Right lobe of liver (tissue), 6 donors: ENCODE measurements around the gene HTR4. TPM values are rescaled to one million over a fixed set of nuclear protein-coding genes. Genes with fewer than 3 reads are reported as not detected.

Experiments
- ATAC-seq, 4 donors: fragments of 200-7000 bp; cut with Tn5 transposase; one replicate each; pipeline ENCODE4 v1.9.1; 2020; ENCODE audit warnings: mild to moderate bottlenecking in 4 of 4, moderate library complexity in 4 of 4
- DNase-seq, 3 donors: peaks; one replicate each; pipeline ENCODE4 v3.0.0-alpha.2; 2020
- H3K27ac ChIP-seq, 3 donors: fragments of 200-600 bp; one replicate each; pipeline ENCODE4 v1.8.0; 2022
- H3K27me3 ChIP-seq, 2 donors: fragments of 200-600 bp; one replicate each; pipeline ENCODE4 v1.8.0; 2022
- H3K36me3 ChIP-seq, 4 donors: fragments of 200-600 bp; sonication (generic) in 1 of 4; one replicate each; pipeline versions ENCODE4 v1.5.1 to v1.8.0; 2017 to 2022; ENCODE audit warnings: control low read depth in 1 of 4
- H3K4me1 ChIP-seq, 4 donors: fragments of 200-600 bp; sonication (generic) in 1 of 4; one replicate each; pipeline versions ENCODE4 v1.5.1 to v1.8.0; 2017 to 2022; ENCODE audit warnings: control low read depth in 1 of 4
- H3K4me3 ChIP-seq, 3 donors: fragments of 200-600 bp; one replicate each; pipeline ENCODE4 v1.8.0; 2022
- H3K9me3 ChIP-seq, 4 donors: fragments of 200-600 bp; sonication (generic) in 1 of 4; one replicate each; pipeline versions ENCODE4 v1.5.1 to v1.8.0; 2017 to 2022; ENCODE audit warnings: control low read depth in 1 of 4
- CTCF ChIP-seq, 4 donors: fragments of 200-600 bp in 3 of 4; fragments of 450-650 bp in 1 of 4; IDR thresholded peaks; one replicate each; pipeline versions ENCODE4 v1.5.1 to v1.8.0; 2016 to 2022; ENCODE audit warnings: antibody characterized with exemption in 4 of 4, mild to moderate bottlenecking in 2 of 4
- POLR2A ChIP-seq: fragments of 450-650 bp; IDR thresholded peaks from one replicate; pipeline ENCODE4 v1.6.1; 2017; ENCODE audit warnings: antibody characterized with exemption, mild to moderate bottlenecking
- WGBS: methylation state at CpG from one replicate; pipeline ENCODE4 v1.1.6; 2018; ENCODE audit warnings: low coverage, low lambda C conversion rate; ENCODE audit not compliant: insufficient coverage; ENCODE audit errors: missing lambda C conversion rate; 5-methylcytosine and 5-hydroxymethylcytosine counted together
- intact Hi-C, 2 donors: fragments of 100-400 bp; cut with DNase I; formaldehyde crosslinking; loops; one replicate each; pipeline versions ENCODE4 v1.11.2 to v1.14.1; 2022
- total RNA-seq, 6 experiments: library from RNA; depleted of rRNA in 2 of 6; stranded (reverse); fragments of >200 nt in 2 of 6; fragmentation: NEBNext Ultra II Directional in 3 of 6; extraction: Animal tissue kit (Norgen Biotek cat#: 25700) in 3 of 6; gene quantifications; one replicate each; pipeline versions ENCODE4 v1.1.0 to v1.2.4, GENCODE V29; 2016 to 2023
- donor health status: DM: no; HTN: yes; CAD: no.
- donor health status: DM: no; HTN: no; CAD: no.
- donor health status: DM: no; HTN: no; CAD: no.
- donor health status: DM: no; HTN: yes; CAD: no.
- donor health status: DM: no; HTN: yes; CAD: no.

The HTR4 gene
- total RNA-seq, 6 experiments from 2014 or later: 0.12 to 0.23 (median 0.13) TPM; not detected in 3

GRCh38 chr5:148639081-148639480, 15.2 kb downstream of the HTR4 start:
- H3K27me3 ChIP-seq: no peaks in the 10 kb centered on the region
- H3K4me1 ChIP-seq: peaks cover 0 to 5% (median 2%) of the 10 kb centered on the region in 4 donors
- DNase-seq (no peak), ATAC-seq (no peak)
- WGBS: 85% methylated on average over 2 of the region's 2 CpGs
- H3K27ac ChIP-seq: no peak overlapping the region
- no peak overlapping the region for H3K4me3 ChIP-seq
- no peaks in the 10 kb centered on the region for H3K36me3 ChIP-seq
- no peaks in the 10 kb centered on the region for H3K9me3 ChIP-seq
- intact Hi-C loops: no loop called here
- TF ChIP-seq CTCF (IDR thresholded peaks at IDR 0.05): no peak
- no peak for TF ChIP-seq POLR2A

- no peak overlapping the region for H3K4me3 ChIP-seq
- H3K9me3 ChIP-seq: no peaks in the 10 kb centered on the region
- no peak for TF ChIP-seq POLR2A
- TF ChIP-seq CTCF (IDR thresholded peaks at IDR 0.05): no peak
- no peaks in the 10 kb centered on the region for H3K27me3 ChIP-seq
- DNase-seq (no peak), ATAC-seq (no peak)
- 59% methylated on average over 3 of the region's 3 CpGs for WGBS
- H3K36me3 ChIP-seq: no peaks in the 10 kb centered on the region
- peaks cover 0 to 2% (median 0%) of the 10 kb centered on the region in 4 donors for H3K4me1 ChIP-seq
- H3K27ac ChIP-seq: no peak overlapping the region
- intact Hi-C loops: no loop called here
These were observed 18.0 kb downstream of the HTR4 start for GRCh38 chr5:148636353-148636752.

- Histone ChIP-seq H3K36me3 (no peaks in the 10 kb centered on the region), H3K27me3 (no peaks in the 10 kb centered on the region), H3K4me3 (no peak overlapping the region), H3K4me1 (no peaks in the 10 kb centered on the region), H3K27ac (no peak overlapping the region), H3K9me3 (no peaks in the 10 kb centered on the region)
- TF ChIP-seq CTCF (IDR thresholded peaks at IDR 0.05) (no peak), POLR2A (no peak)
- intact Hi-C loops: no loop called here
- WGBS: 50% methylated on average over 1 of the region's 1 CpG
- DNase-seq (no peak), ATAC-seq (no peak)
These were observed 18.8 kb downstream of the HTR4 start for GRCh38 chr5:148635321-148636083.

GRCh38 chr5:148633067-148633377, 21.3 kb downstream of the HTR4 start:
- TF ChIP-seq CTCF (IDR thresholded peaks at IDR 0.05): no peak
- TF ChIP-seq POLR2A: no peak
- intact Hi-C loops: no loop called here
- Histone ChIP-seq H3K27ac (no peak overlapping the region), H3K27me3 (no peaks in the 10 kb centered on the region), H3K4me3 (no peak overlapping the region), H3K36me3 (no peaks in the 10 kb centered on the region), H3K4me1 (no peaks in the 10 kb centered on the region), H3K9me3 (no peaks in the 10 kb centered on the region)
- WGBS: 100% methylated on average over 1 of the region's 1 CpG
- no peak for ATAC-seq
- DNase-seq: no peak
